HG03520 (cell line): ENCODE measurements around the gene EIF4B.
A peak's percentile ranks its signal among the peaks of the same experiment; 100 is the strongest.
"Not testable (repeated sequence)": the region's sequence is repeated elsewhere in the genome, so short reads cannot be mapped to it uniquely, and the experiment has no call there.

Experiments used
- ATAC-seq: cut with Tn5 transposase; IDR thresholded peaks from one replicate; pipeline ENCODE4 v1.9.1; 2021; ENCODE audit warnings: mild to moderate bottlenecking, moderate library complexity; ENCODE audit not compliant: unreplicated experiment

Gene EIF4B

GRCh38 chr12:53005986-53006809, at the start of gene EIF4B:
EIF4B (plus strand) TSS chr12:53006456; CDS start chr12:53006484, 28 bp downstream.
- ATAC-seq, result peak; percentile 88

- no peak for ATAC-seq
Observed at GRCh38 chr12:52956987-52957386, 49.3 kb upstream of the EIF4B start.

- no peak for ATAC-seq
Observed at GRCh38 chr12:52964556-52965336, 41.5 kb upstream of the EIF4B start.

GRCh38 chr12:52965337-52965731, 40.9 kb upstream of the EIF4B start:
- ATAC-seq, result no peak

- ATAC-seq, result no peak
Observed at GRCh38 chr12:52969166-52969795, 37.0 kb upstream of the EIF4B start.

GRCh38 chr12:52969828-52970569, 36.3 kb upstream of the EIF4B start:
- no peak for ATAC-seq

- ATAC-seq, result no peak
Observed at GRCh38 chr12:52971679-52972329, 34.5 kb upstream of the EIF4B start.

- no peak for ATAC-seq
Observed at GRCh38 chr12:52975204-52975603, 31.1 kb upstream of the EIF4B start.

- no peak for ATAC-seq
Observed at GRCh38 chr12:52975820-52976573, 30.3 kb upstream of the EIF4B start.

GRCh38 chr12:52976574-52977071, 29.6 kb upstream of the EIF4B start:
- ATAC-seq, result no peak

- ATAC-seq, result no peak
Observed at GRCh38 chr12:52977170-52977569, 29.1 kb upstream of the EIF4B start.

- ATAC-seq, result no peak
Observed at GRCh38 chr12:52980096-52980649, 26.1 kb upstream of the EIF4B start.

GRCh38 chr12:52980650-52981423, 25.4 kb upstream of the EIF4B start:
- no peak for ATAC-seq

- no peak for ATAC-seq
Observed at GRCh38 chr12:52984136-52984535, 22.1 kb upstream of the EIF4B start.

GRCh38 chr12:52988898-52989297, 17.4 kb upstream of the EIF4B start:
- ATAC-seq, result no peak

- ATAC-seq, result no peak
Observed at GRCh38 chr12:52990206-52990605, 16.1 kb upstream of the EIF4B start.

GRCh38 chr12:52992240-52992639, 14.0 kb upstream of the EIF4B start:
- not testable (repeated sequence) for ATAC-seq
